Right renal cortex interstitium (tissue), 3 donors: ENCODE results near the gene MAP3K5. TPM values are rescaled to one million over a fixed set of nuclear protein-coding genes. Genes with fewer than 3 reads are reported as not detected.
"Not testable (repeated sequence)": the region's sequence is repeated elsewhere in the genome, so short reads cannot be mapped to it uniquely, and the experiment has no call there.

Source experiments
- DNase-seq, 3 donors: peaks; one replicate each; pipeline ENCODE4 v3.0.0-alpha.2; 2013; ENCODE audit warnings: low read depth in 3 of 3, low spot score in 2 of 3
- polyA plus RNA-seq, 3 donors: library from polyadenylated mRNA; unstranded; fragments of 120-200 nt; gene quantifications; one replicate each; pipeline ENCODE4 v1.2.1, GENCODE V29; 2013; ENCODE audit not compliant: insufficient read length in 3 of 3

The MAP3K5 gene
- polyA plus RNA-seq, 3 donors, result 6.1 to 6.5 (median 6.2) TPM

DNA sequence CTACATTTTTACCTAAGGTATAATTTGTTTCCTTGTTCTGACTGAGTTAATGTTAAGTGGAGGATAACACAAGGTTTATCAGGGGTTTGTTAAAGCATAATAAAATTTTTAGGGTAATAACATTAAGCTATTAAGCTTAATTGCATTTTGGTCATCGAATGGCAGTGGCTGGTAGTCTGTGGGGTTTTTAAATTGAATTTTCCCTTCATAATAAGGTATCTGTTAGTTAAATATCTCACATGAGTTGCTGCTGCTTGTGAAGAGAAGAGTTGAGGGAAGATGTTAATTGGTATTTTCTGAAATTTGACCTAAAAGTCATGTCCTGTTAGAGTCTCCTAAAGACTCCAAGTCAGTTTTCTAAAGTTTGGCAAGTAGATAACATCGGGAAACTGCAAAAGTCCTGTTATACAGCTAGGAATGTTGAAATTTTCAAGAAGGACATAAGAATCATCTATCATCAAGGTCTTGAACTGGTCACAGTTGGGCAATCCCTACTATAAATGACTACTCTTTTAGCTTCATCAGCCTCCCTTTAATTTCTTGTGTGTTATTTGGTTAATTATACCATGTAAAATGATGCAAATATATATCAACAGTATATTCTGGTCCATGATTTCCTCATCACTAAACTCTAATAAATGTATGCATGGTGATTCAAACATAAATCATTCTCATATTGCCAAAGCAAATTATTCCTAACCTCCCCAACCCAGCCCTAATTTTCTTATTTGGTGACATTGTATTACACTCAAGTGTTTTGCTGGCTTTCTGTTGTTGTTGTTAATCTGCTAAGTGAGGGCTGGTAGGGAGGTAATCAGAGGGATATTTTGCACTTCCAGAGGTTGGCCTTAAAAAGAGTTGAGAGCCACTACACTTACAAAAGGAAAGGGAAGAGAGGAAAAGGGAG lies 64.0 kb downstream of the MAP3K5 start:
- DNase-seq, result no peak

DNA sequence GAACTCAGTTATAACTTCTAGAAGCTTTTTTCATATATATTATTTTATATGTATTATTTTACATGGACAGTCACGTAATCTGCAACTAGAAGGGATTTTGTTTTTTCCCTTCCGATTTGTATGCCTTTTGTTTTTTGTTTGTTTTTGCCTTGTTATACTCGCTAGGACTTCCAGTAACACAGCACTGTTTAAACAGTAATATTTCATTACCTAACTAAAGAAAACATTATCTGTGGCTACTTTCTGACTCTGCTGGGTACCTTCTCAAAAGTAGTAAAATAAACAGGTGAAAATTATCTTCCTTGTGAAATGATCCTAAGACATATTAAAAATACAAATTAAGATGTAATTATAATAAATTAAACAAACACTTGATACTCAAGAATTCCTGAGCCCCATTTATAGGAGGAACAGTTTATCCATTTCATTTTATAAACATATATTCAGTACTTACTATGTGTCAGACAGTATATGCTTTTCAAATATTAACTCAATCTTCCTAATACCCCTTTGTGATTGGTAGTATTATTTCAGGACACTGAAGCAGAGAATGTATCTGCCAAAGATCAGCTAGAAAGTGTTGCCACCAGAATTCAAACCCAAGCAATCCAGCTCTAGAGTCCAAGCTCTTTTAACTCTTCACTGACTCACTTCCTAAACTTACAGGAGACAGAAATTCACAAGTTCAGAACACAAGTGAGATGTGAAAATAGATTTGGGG lies 65.3 kb downstream of the MAP3K5 start:
- no peak for DNase-seq

DNA sequence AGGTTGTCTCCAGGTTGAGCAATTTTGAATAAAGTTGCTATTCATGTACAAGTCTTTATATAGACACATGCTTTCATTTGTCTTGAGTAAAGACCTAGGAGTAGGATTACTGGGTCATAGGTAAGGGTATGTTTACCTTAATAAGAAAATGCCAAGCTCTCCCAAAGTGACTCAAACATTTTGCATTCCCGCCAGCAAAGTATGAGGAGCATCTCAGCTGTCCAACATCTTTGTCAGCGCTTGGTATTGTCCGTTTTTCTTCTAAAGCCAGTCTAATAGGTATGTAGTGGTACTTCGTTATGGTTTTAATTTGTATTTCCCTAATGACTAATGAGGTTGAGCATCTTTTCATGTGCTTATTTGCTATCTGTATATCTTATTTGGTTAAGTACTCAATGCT lies 67.2 kb downstream of the MAP3K5 start:
- DNase-seq, result no peak

DNA sequence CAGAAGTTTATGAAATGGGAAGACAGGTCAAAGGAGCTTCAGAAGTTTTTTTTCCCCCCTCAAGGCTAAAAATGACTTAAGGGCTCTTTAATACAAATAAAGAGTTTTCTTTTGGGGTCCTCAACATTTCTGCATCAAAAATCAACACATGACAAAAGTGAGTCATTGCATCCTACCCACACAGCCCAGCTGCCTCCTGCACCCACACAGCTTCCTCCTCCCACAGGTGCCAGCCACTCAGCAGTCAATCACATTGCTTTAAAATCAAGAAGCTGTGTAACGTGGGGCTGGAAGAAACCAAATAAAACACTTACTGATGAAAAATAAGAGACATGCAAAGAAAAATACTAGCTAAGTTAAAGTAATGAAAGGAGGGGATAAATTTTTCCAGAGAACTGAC lies 68.5 kb downstream of the MAP3K5 start:
- DNase-seq, result no peak

DNA sequence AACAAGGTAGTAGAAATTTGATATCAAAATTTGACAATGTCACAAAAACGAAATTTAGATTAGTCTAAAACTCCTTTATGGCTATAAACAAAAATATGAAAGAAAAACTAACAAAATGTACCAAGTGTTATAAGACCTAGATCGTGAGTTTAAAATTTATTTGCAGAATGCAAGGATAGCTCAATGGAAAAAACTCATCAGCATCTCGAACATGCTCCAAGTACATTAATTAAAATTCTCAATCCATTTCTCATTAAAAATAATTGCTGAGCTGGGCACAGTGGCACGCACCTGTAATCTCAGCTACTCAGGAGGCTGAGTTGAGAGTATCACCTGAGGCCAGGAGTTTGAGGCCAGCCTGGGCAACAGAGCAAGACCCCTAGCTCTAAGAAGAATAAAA lies 70.8 kb downstream of the MAP3K5 start:
- no peak for DNase-seq

DNA sequence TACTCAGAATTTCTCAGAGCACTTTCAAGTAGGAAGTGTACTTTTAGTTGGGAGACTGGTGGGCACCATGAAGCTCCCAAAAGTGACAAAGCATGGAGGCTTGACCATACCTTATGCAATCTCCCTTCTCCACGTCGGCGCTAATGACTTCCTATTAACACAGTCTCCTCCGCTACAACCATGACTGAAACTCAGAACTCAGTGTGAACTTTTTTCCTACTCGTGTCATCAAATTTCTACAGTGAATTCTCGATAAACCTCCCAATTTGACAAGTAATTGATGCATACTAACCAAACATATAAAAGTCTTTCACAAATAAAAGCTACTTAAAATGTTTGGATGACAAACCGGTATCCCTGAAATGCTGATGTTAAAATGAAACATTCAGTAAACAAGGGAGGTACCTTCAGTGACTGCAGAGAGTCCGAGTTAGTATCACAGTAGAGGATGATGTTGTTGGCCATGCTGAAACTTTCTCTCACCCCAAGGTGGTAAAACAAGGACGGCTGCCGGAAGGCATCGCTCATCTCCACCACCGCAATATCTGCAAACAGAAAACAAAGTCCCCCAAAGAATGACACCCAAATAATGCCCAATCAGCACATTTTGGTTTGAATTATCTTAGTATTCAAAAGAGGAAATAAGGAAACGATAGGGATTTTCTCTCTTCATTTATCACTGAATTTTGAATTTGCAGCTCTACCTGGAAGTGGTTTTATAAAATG lies 72.1 kb downstream of the MAP3K5 start:
- DNase-seq, result no peak

DNA sequence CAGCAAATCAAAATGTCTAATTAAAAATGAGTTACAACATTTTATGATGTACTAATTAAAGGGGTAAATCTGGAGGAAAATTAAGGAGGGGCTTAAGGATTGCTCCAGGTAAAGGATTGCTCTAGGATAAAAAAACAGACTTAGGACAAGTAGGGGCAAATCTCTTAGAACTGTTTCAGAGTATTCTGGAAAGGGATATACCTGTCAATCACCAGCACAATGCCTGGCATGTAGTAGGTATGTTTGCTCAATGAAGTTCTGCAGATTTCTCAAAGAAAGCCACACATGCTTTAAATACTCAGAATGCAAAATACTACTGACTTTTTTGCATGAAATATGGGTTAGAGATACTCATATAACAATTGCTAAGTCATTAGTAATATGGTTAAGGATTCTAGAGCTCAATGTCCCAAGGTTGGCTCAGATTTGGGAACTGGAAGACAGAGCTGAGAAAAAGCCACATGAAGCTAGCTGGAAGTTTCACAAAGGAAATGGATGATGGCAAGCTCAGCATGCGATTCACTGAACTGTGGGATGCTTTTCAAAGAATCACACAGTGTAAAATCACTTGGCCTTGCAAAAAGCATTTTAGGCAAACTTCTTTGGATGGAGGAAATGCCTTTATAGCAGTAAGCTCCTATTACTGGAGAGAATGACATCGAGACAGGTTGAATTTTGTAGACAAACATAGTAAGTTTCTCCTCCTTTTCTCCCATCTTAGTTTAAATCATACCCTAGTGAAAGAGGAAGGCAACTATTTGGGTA lies 72.8 kb downstream of the MAP3K5 start:
- DNase-seq, result no peak

DNA sequence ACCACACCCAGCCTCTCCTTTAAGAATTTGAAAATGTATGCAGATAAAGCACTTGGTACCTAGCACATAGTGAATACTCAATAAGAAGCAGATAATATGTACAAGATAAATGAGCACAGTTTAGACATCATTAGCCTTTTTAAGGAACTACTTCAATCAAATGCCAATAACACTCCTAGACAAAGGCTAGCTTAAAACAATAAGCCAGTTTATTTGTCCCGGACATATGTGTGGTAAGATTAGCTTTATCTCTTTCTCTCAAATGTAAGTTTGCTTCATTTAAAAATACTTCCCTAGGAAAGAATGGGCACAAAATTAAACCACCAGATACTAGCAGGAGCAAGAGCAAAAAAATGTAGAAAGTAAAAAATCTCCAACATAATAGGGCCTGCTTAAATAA lies 73.8 kb downstream of the MAP3K5 start:
- no peak for DNase-seq

DNA sequence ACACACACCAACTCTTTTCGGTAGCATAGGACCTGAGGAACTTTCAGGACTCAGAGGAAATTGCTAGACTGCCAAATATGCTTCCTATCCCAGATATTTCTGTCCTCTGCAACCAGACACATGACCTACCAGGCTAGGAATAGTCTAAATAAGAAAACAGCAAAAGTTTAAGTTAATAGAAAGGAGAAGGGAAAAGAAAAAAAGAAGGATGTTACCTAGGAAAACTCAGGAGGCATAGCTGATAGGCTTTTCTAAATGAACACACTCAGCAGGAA lies 74.6 kb downstream of the MAP3K5 start:
- no peak for DNase-seq

DNA sequence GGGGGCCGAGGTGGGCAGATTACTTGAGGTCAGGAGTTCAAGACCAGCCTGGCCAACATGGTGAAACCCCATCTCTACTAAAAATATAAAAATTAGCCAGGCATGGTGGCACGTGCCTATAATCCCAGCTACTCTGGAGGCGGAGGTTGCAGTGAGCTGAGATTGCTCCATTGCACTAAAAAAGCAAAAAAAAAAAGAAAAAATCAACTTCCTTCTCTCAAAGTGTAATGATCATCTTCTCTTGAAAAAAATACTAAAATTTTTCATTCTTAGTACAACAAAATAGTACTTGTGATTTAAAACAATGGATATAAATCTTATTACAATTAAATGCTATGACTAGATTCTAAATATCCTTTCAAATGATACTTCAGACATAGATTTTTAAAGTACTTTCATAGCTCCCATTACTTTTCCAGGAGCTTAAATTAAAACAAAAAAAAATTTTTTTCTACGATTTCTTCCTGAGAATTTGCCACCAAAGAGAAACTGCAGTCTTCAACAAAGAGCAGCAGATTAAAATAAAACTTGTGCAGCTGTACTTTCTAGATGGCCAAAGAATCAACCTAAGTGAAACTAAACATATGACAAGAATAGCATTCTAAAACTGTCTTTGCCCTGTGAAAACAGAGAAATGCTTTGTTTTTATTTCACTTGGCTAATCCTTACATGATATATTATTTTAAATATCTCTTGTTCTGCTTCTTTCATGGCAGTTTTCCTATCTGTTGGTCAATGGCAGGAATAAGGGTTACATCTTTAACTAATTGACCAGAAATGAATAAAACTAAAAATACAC lies 75.2 kb downstream of the MAP3K5 start:
- no peak for DNase-seq

DNA sequence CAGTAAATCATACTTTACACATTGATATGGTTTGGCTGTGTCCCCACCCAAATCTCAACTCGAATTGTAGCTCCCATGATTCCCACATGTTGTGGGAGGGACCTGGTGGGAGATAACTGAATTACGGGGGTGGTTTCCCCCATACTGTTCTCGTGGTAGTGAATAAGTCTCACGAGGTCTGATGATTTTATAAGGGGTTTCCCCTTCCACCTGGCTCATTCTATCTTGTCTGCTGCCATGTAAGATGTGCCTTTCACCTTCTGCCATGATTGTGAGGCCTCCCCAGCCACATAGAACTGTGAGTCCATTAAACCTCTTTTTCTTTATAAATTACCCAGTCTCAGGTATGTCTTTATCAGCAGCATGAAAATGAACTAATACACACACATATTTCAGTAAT lies 79.6 kb downstream of the MAP3K5 start:
- not testable (repeated sequence) for DNase-seq

DNA sequence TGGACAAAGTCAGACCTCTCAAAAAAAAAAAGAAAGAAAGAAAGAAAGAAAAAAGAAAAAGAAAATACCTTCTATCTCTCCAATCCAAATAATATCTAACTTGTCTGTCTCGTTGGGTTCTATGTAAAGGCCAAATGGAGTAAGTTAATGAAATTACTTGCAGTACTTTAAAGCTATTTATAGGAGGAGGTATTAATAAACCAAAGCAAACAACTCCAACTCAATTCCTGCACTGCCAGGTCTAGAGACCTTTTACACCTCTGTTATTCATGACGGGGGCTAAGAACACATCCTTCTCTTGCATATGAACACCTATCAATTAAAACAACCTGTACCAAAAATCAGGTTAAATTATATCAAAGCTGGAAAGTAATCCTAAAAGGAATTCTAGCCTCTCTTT lies 80.6 kb downstream of the MAP3K5 start:
- no peak for DNase-seq

DNA sequence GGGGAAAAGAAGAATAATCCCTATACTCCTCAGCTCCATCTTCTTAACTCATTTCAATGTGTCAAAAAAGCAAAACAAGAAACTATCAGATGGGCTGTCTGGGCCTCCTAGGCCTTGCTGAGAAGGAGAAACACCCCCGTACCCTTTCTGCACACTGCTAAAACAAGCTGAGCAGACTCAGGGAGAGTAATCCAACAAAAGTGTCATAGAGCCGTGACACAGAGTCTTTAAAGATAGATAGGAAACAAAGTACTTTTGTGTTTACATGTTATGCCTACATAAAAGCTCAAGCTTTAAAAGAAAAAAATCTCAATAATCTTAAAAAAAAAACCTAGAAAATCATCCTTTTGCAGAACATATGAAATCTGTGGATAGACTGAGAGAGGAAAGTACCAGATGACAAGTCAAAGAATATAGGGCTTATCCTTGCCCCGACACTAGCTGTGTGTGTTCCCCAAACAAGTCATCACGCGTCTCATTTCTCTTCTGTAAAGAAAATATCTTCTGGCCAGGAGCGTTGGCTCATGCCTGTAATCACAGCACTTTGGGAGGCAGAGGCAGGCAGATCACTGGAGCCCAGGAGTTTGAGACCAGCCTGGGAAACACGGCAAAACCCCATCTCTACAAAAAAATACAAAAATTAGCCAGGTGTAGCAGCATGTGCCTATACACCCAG lies 81.3 kb downstream of the MAP3K5 start:
- no peak for DNase-seq

DNA sequence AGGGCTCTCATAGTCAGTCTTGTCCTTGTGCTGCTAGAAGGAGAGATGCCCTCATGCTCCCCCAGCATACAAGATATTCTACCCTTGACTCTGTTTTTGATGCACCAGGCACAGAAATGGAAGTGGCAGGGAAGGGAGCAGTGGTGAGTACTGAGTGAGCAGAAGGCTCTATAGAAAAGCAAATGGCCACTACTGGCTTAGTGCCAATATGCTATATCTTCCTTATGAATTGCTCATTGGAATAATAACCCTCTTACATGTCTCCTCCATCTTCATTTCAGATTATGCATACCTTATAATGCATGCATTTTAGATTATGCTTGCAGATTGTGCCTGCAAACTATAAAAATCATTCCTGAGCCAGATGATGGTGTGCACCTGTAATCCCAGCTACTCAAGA lies 82.8 kb downstream of the MAP3K5 start:
- DNase-seq, result no peak

DNA sequence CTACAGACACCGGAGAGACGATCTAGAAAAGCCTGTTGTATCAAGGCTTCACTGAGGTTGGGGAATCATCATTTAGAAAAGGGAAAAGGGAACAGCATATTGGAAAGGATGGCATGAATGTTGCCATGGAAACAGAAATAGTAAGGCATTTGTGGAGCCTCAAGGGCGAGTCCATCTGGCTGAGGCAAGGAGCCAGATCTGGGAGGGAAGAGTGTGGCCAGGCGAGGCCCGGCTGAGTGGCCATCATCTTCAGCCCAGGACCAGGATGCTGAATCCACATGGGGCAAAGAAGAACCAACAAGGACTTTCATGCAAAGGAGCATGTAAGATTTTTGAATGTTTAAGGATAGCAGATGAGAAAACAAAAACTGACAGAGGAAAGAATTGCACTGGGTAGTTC lies 85.8 kb downstream of the MAP3K5 start:
- DNase-seq, result no peak

DNA sequence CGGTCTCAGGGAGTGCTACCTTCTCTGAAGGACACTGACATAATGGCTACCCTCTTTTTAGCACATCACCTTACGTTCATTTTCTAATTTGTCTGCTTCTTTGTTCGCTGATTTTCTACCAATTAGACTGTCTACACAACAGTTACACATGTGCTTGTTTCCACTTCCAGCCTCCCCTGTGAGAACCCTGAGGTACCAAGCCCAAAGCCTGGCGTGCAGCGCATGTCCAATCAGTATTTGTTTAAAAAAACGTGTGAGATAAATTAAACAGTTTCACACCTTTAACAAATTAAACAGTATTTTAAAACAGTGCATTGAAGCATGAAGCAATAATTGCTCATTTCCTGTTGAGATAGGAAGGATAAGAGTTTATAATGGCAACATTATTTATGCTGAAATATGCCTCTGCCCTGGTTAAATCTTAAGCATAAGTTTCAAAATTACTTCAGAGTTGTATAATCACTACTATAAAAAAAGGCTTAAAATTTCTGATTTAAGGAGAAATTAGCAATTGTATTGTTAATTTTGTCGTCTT lies 88.9 kb downstream of the MAP3K5 start:
- no peak for DNase-seq

DNA sequence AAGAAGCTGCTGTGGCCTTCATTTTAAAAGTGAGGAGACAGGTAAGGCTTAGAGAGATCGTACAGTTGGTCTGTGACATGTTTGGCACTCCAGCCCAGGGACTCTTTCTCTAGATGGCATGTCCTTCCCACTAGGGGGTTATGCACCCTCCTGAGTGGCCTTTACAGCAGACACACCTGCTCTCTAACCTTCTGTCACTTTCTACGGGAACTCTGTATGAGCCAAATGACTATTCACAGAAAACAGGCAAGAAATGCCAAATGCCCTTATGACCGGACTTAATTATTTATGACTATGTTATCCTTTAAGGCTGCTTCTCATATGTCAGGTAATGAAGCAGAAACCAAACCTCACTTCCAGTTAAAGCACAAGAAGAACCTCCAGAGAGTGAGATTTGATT lies 91.2 kb downstream of the MAP3K5 start:
- no peak for DNase-seq

DNA sequence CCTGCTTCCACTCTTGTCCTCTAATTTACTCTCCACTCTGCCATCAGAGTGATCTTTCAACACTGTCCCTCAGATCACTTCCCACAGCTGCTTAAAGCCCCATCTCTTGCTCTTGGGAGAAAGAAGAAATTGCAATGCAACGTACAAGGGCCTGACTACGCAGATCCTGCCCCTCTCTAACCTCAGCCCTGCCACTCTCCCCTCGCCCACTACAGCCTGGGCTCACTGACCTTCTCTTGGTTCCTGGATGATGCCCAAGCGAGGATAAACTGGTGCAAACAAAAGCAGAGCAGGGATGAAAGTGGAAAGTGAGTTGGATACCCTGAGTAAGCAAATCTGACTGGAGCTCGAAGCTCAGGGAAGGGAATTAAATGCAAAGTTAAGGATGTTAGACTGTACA lies 92.9 kb downstream of the MAP3K5 start:
- no peak for DNase-seq

DNA sequence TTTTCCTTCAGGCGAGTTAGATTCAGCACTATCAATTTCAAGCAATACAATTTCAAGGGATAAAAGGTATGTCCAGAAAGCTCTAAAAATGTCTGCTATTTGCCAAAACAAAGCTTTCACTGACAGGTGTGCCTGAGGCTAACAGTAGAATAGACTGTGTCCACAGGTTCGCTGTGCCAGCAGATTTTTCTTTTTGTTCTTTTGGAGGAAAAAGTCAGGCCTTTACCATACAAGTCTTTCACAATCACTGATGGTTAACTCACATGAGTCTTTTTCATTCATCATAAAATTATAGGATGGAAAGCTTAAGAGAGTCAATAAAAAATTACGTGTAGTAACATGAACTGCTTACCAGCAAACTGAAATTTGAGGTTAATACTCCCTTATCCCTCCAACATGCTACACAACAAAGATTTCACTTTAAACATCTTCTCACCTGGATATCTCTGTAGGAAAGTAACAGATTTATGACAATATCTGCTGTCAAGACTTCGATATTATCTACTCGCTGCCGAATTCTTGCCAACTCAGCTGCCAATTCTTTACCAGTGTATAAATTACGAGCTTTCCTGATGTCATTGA lies 95.4 kb downstream of the MAP3K5 start:
- DNase-seq, result no peak
